Neural cell (in vitro differentiated cells): Measurements from ENCODE around the gene ACP4. TPM values are rescaled to one million over a fixed set of nuclear protein-coding genes. Genes with fewer than 3 reads are reported as not detected.

ENCODE experiments used
- H2AFZ ChIP-seq: fragments of 200-600, 300-800 bp; sonication (generic), shearing (Covaris generic); 2 replicates; pipeline ENCODE4 v1.6.0; 2014; ENCODE audit warnings: low read depth, mild to moderate bottlenecking, antibody characterized with exemption, low read length, moderate library complexity
- H3F3A ChIP-seq: fragments of 200-600 bp; shearing (Covaris generic); 2 replicates; pipeline ENCODE4 v1.6.1; 2016; ENCODE audit warnings: mild to moderate bottlenecking, moderate library complexity, mixed read lengths, antibody characterized with exemption, low read length; ENCODE audit not compliant: insufficient read depth, poor library complexity, severe bottlenecking
- H3K27ac ChIP-seq: fragments of 200-600, 300-800 bp; sonication (generic), shearing (Covaris generic); 2 replicates; pipeline ENCODE4 v1.5.1; 2014; ENCODE audit warnings: mild to moderate bottlenecking, low read length, moderate library complexity
- H3K27me3 ChIP-seq: fragments of 300-800, 200-600 bp; sonication (generic), shearing (Covaris generic); 2 replicates; pipeline ENCODE4 v1.6.0; 2014; ENCODE audit warnings: mild to moderate bottlenecking, low read depth, low read length, moderate library complexity; ENCODE audit not compliant: insufficient read depth
- H3K36me3 ChIP-seq: fragments of 300-800, 200-600 bp; sonication (generic), shearing (Covaris generic); 2 replicates; pipeline ENCODE4 v1.5.1; 2014; ENCODE audit warnings: mild to moderate bottlenecking, antibody characterized with exemption, low read length, moderate library complexity; ENCODE audit not compliant: insufficient read depth
- H3K4me2 ChIP-seq: fragments of 300-800, 200-600 bp; sonication (generic), shearing (Covaris generic); 2 replicates; pipeline ENCODE4 v1.6.0; 2014; ENCODE audit warnings: mild to moderate bottlenecking, low read length
- H3K4me3 ChIP-seq: fragments of 300-800, 200-600 bp; sonication (generic), shearing (Covaris generic); 2 replicates; pipeline ENCODE4 v1.5.1; 2014; ENCODE audit warnings: mild to moderate bottlenecking, low read length, moderate library complexity
- H3K79me2 ChIP-seq: fragments of 200-600 bp; shearing (Covaris generic); replicated peaks from 2 replicates; pipeline ENCODE4 v1.6.0; 2014; ENCODE audit warnings: mild to moderate bottlenecking, low read length, moderate library complexity; ENCODE audit not compliant: insufficient read depth
- H3K9ac ChIP-seq: fragments of 300-800, 200-600 bp; sonication (generic), shearing (Covaris generic); 2 replicates; pipeline ENCODE4 v1.6.1; 2016; ENCODE audit warnings: mild to moderate bottlenecking, low read length, mixed read lengths
- H3K9me2 ChIP-seq: fragments of 200-600 bp; shearing (Covaris generic); 2 replicates; pipeline ENCODE4 v1.6.1; 2016; ENCODE audit warnings: mild to moderate bottlenecking, low read length, mixed read lengths; ENCODE audit not compliant: insufficient read depth
- H3K9me3 ChIP-seq: fragments of 200-600, 300-800 bp; sonication (generic), shearing (Covaris generic); 2 replicates; pipeline ENCODE4 v1.6.1; 2016; ENCODE audit warnings: mild to moderate bottlenecking, mixed run types, low read length, moderate library complexity, mixed read lengths
- H4K20me1 ChIP-seq: fragments of 200-600 bp; shearing (Covaris generic); 2 replicates; pipeline ENCODE4 v1.6.1; 2016; ENCODE audit warnings: mild to moderate bottlenecking, mixed run types; ENCODE audit not compliant: insufficient read depth
- CTCF ChIP-seq: fragments of 450-650 bp; IDR thresholded peaks from 2 replicates; pipeline ENCODE4 v1.5.1; 2014; ENCODE audit warnings: antibody characterized with exemption, mild to moderate bottlenecking, moderate library complexity; ENCODE audit not compliant: poor library complexity, severe bottlenecking
- EP300 ChIP-seq: fragments of 450-650 bp; conservative IDR thresholded peaks from 2 replicates; pipeline ENCODE4 v1.6.1; 2014; ENCODE audit warnings: antibody characterized with exemption, mild to moderate bottlenecking, moderate library complexity; ENCODE audit not compliant: poor library complexity, severe bottlenecking
- EZH2 ChIP-seq: fragments of 200-600, 300-800 bp; shearing (Covaris generic), sonication (generic); IDR thresholded peaks from 2 replicates; pipeline ENCODE4 v1.6.1; 2014; ENCODE audit warnings: antibody characterized with exemption, low read length, borderline replicate concordance, mild to moderate bottlenecking; ENCODE audit not compliant: insufficient read depth, poor library complexity, severe bottlenecking
- MXI1 ChIP-seq: fragments of 450-650 bp; conservative IDR thresholded peaks from 2 replicates; pipeline ENCODE4 v1.6.1; 2014; ENCODE audit warnings: antibody characterized with exemption, mild to moderate bottlenecking; ENCODE audit not compliant: poor library complexity, severe bottlenecking
- POLR2AphosphoS5 ChIP-seq: IDR thresholded peaks from 2 replicates; pipeline ENCODE4 v1.6.1; 2012
- RAD21 ChIP-seq: fragments of 450-650 bp; conservative IDR thresholded peaks from 2 replicates; pipeline ENCODE4 v1.6.1; 2014; ENCODE audit warnings: antibody characterized with exemption, mild to moderate bottlenecking, moderate library complexity
- REST ChIP-seq: IDR thresholded peaks from 2 replicates; pipeline ENCODE4 v1.6.1; 2012; ENCODE audit warnings: borderline replicate concordance
- SMC3 ChIP-seq: fragments of 450-650 bp; conservative IDR thresholded peaks from 2 replicates; pipeline ENCODE4 v1.6.1; 2014; ENCODE audit warnings: antibody characterized with exemption, mild to moderate bottlenecking, moderate library complexity; ENCODE audit not compliant: poor library complexity
- TAF1 ChIP-seq: IDR thresholded peaks from 2 replicates; pipeline ENCODE4 v1.6.1; 2012; ENCODE audit warnings: low read depth
- polyA minus RNA-seq: library from RNA; depleted of rRNA, polyadenylated mRNA; stranded (reverse); fragments of >200 nt; gene quantifications from 2 replicates; pipeline ENCODE4 v1.2.3, GENCODE V29; 2014
- polyA plus RNA-seq: library from polyadenylated mRNA; depleted of rRNA; stranded (reverse); fragments of >200 nt; gene quantifications from 2 replicates; pipeline ENCODE4 v1.2.3, GENCODE V29; 2014

The ACP4 gene
- polyA plus RNA-seq (not detected in 2 replicates), polyA minus RNA-seq (not detected in 2 replicates)

GRCh38 chr19:50790396-50790795, at the start of gene ACP4:
Gene ACP4, plus strand, starts transcription at chr19:50790415. Its CDS starts 0 bp downstream, at chr19:50790415.
- Histone ChIP-seq H3K79me2 (no peaks in the 10 kb centered on the region), H3K27me3 (no peaks in the 10 kb centered on the region), H2AFZ (no peak within 1 kb of the TSS), H3K4me2 (no peak within 1 kb of the TSS), H3K4me3 (no peak within 1 kb of the TSS), H3F3A (no peaks in the 10 kb centered on the region), H3K9ac (no peak within 1 kb of the TSS), H3K27ac (no peak within 1 kb of the TSS), H3K9me2 (no peaks in the 10 kb centered on the region), H3K9me3 (no peaks in the 10 kb centered on the region), H4K20me1 (no peaks in the 10 kb centered on the region), H3K36me3 (no peaks in the 10 kb centered on the region)
- TF ChIP-seq RAD21 (no peak), EP300 (no peak), REST (no peak), EZH2 (no peak), CTCF (no peak), SMC3 (no peak), TAF1 (no peak)

GRCh38 chr19:50741179-50741933, 48.9 kb upstream of the ACP4 start:
- Histone ChIP-seq H3K4me3 (no peak overlapping the region), H3F3A (no peaks in the 10 kb centered on the region), H3K27me3 (no peaks in the 10 kb centered on the region), H2AFZ (no peak overlapping the region), H3K36me3 (no peaks in the 10 kb centered on the region), H3K9me3 (no peaks in the 10 kb centered on the region), H3K9me2 (no peaks in the 10 kb centered on the region), H3K79me2 (no peaks in the 10 kb centered on the region), H4K20me1 (no peaks in the 10 kb centered on the region), H3K4me2 (no peak overlapping the region), H3K27ac (no peak overlapping the region), H3K9ac (no peak overlapping the region)
- no peak for TF ChIP-seq EZH2
- no peak for TF ChIP-seq EP300
- no peak for TF ChIP-seq TAF1
- no peak for TF ChIP-seq SMC3
- no peak for TF ChIP-seq MXI1
- no peak for TF ChIP-seq POLR2AphosphoS5
